Breast epithelium (tissue), 4 donors: ENCODE data around the gene TMEFF2. TPM values are rescaled to one million over a fixed set of nuclear protein-coding genes. Genes with fewer than 3 reads are reported as not detected.

Source experiments
- DNase-seq, 2 donors: peaks; one replicate each; pipeline ENCODE4 v3.0.0-alpha.2; 2019; ENCODE audit warnings: low spot score in 2 of 2
- H3K27ac ChIP-seq, 2 donors: fragments of 200-600 bp; sonication (generic) in 1 of 2; one replicate each; pipeline ENCODE4 v1.5.1; 2016 to 2019; ENCODE audit warnings: mild to moderate bottlenecking in 1 of 2
- H3K27me3 ChIP-seq, 2 donors: fragments of 200-600 bp; sonication (generic) in 1 of 2; one replicate each; pipeline versions ENCODE4 v1.5.1 to v1.6.0; 2017 to 2019; ENCODE audit warnings: control low read depth in 1 of 2, mild to moderate bottlenecking in 1 of 2
- H3K36me3 ChIP-seq: fragments of 200-600 bp; one replicate; pipeline ENCODE4 v1.5.1; 2019
- H3K4me1 ChIP-seq, 2 donors: fragments of 200-600 bp; sonication (generic); one replicate each; pipeline ENCODE4 v1.5.1; 2016 to 2019; ENCODE audit warnings: control low read depth in 1 of 2
- H3K4me3 ChIP-seq, 3 donors: fragments of 200-600 bp; sonication (generic); 1 replicate in 2 of 3; 2 replicates in 1 of 3; pipeline ENCODE4 v1.5.1; 2016 to 2019; ENCODE audit warnings: mild to moderate bottlenecking in 3 of 3, moderate library complexity in 2 of 3
- H3K9me3 ChIP-seq, 2 donors: fragments of 200-600 bp; sonication (generic) in 1 of 2; one replicate each; pipeline ENCODE4 v1.5.1; 2016 to 2019; ENCODE audit warnings: control low read depth in 1 of 2
- CTCF ChIP-seq, 3 donors: fragments of 450-650 bp; IDR thresholded peaks; one replicate each; pipeline ENCODE4 v1.5.1; 2016 to 2017; ENCODE audit warnings: antibody characterized with exemption in 3 of 3, mild to moderate bottlenecking in 3 of 3, moderate library complexity in 3 of 3
- POLR2A ChIP-seq: fragments of 450-650 bp; IDR thresholded peaks from one replicate; pipeline ENCODE4 v1.6.1; 2016; ENCODE audit warnings: antibody characterized with exemption, mild to moderate bottlenecking, moderate library complexity
- POLR2AphosphoS5 ChIP-seq, 3 donors: sonication (generic); formaldehyde crosslinking; IDR thresholded peaks; one replicate each; pipeline ENCODE4 v1.6.1; 2017; ENCODE audit warnings: antibody characterized with exemption in 3 of 3
- intact Hi-C: fragments of 100-400 bp; cut with DNase I; formaldehyde crosslinking; loops from one replicate; pipeline ENCODE4 v1.15.1; 2023; ENCODE audit warnings: low total_unique reads
- total RNA-seq, 3 donors: library from RNA; depleted of rRNA; stranded (reverse); fragments of >200 nt; gene quantifications; one replicate each; pipeline ENCODE4 v1.1.0, GENCODE V29; 2016

The TMEFF2 gene
- total RNA-seq, 3 donors from 2014 or later, result 0.32 TPM; not detected in 2

GRCh38 chr2:191929288-191929687 lies 265.4 kb downstream of the TMEFF2 start:
- H3K4me1 ChIP-seq, result no peaks in the 10 kb centered on the region
- no peaks in the 10 kb centered on the region for H3K9me3 ChIP-seq
- no peak overlapping the region for H3K27ac ChIP-seq
- TF ChIP-seq POLR2AphosphoS5 (IDR thresholded peaks at IDR 0.05), result no peak
- TF ChIP-seq POLR2A, result no peak
- TF ChIP-seq CTCF (IDR thresholded peaks at IDR 0.05), result no peak
- H3K4me3 ChIP-seq, result no peak overlapping the region
- intact Hi-C loops, result no loop called here
- H3K36me3 ChIP-seq, result no peaks in the 10 kb centered on the region
- no peak for DNase-seq
- H3K27me3 ChIP-seq, result no peaks in the 10 kb centered on the region

DNA sequence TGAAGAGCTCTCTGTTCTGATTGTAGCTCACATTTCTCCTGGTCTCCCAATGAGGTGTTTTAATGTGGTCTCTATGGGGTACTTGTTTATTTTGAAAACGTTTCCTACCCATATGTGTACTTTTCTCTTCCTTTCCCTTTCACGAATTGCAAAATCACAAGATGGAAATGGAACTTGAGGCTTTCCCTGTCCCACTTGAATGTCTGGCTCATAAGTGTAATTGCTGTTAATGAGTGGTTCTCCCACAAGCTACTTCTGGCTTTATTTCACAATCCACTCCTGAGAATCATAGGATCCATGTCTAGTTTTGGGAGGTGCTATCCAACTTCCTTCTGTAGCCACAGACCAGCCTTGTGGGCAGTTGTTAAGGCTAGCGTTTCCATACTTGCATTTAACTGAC lies 266.7 kb downstream of the TMEFF2 start:
- H3K4me3 ChIP-seq, result no peak overlapping the region
- intact Hi-C loops, result no loop called here
- no peaks in the 10 kb centered on the region for H3K4me1 ChIP-seq
- H3K36me3 ChIP-seq, result no peaks in the 10 kb centered on the region
- H3K27me3 ChIP-seq, result no peaks in the 10 kb centered on the region
- DNase-seq, result no peak
- no peak for TF ChIP-seq CTCF (IDR thresholded peaks at IDR 0.05)
- no peak for TF ChIP-seq POLR2AphosphoS5 (IDR thresholded peaks at IDR 0.05)
- TF ChIP-seq POLR2A, result no peak
- no peak overlapping the region for H3K27ac ChIP-seq
- no peaks in the 10 kb centered on the region for H3K9me3 ChIP-seq

- H3K36me3 ChIP-seq, result no peaks in the 10 kb centered on the region
- no peak for DNase-seq
- no peaks in the 10 kb centered on the region for H3K27me3 ChIP-seq
- no peak overlapping the region for H3K27ac ChIP-seq
- TF ChIP-seq POLR2AphosphoS5 (IDR thresholded peaks at IDR 0.05) (no peak), CTCF (IDR thresholded peaks at IDR 0.05) (no peak), POLR2A (no peak)
- no peak overlapping the region for H3K4me3 ChIP-seq
- no peaks in the 10 kb centered on the region for H3K9me3 ChIP-seq
- no peaks in the 10 kb centered on the region for H3K4me1 ChIP-seq
- intact Hi-C loops, result no loop called here
Observed at GRCh38 chr2:191927319-191927867, 267.3 kb downstream of the TMEFF2 start.

- intact Hi-C loops, result no loop called here
- DNase-seq, result no peak
- Histone ChIP-seq H3K27ac (no peak overlapping the region), H3K36me3 (no peaks in the 10 kb centered on the region), H3K4me1 (no peaks in the 10 kb centered on the region), H3K4me3 (no peak overlapping the region), H3K27me3 (no peaks in the 10 kb centered on the region), H3K9me3 (no peaks in the 10 kb centered on the region)
- TF ChIP-seq POLR2A (no peak), POLR2AphosphoS5 (IDR thresholded peaks at IDR 0.05) (no peak), CTCF (IDR thresholded peaks at IDR 0.05) (no peak)
Observed at GRCh38 chr2:191926671-191927070, 268.1 kb downstream of the TMEFF2 start.

- Histone ChIP-seq H3K27me3 (no peaks in the 10 kb centered on the region), H3K27ac (no peak overlapping the region), H3K4me3 (no peak overlapping the region), H3K4me1 (no peaks in the 10 kb centered on the region), H3K36me3 (no peaks in the 10 kb centered on the region), H3K9me3 (no peaks in the 10 kb centered on the region)
- TF ChIP-seq POLR2A (no peak), POLR2AphosphoS5 (IDR thresholded peaks at IDR 0.05) (no peak), CTCF (IDR thresholded peaks at IDR 0.05) (no peak)
- DNase-seq, result no peak
- intact Hi-C loops, result no loop called here
Observed at GRCh38 chr2:191923652-191923997, 271.1 kb downstream of the TMEFF2 start.
